ENCODE results near the gene BOD1L1.
A peak's percentile ranks its signal among the peaks of the same experiment; 100 is the strongest.

The BOD1L1 gene

GRCh38 chr4:13548059-13548983, 79.2 kb downstream of the BOD1L1 start:
- H3K4me3 ChIP-seq (ENCODE audit: low read depth, low read length): no peak overlapping the region

GRCh38 chr4:13547485-13548041, 80.0 kb downstream of the BOD1L1 start:
- no peak overlapping the region for H3K4me3 ChIP-seq (ENCODE audit: low read depth, low read length)
- no peak for DNase-seq (ENCODE audit: low read depth)
- TF ChIP-seq, protein P1, sequence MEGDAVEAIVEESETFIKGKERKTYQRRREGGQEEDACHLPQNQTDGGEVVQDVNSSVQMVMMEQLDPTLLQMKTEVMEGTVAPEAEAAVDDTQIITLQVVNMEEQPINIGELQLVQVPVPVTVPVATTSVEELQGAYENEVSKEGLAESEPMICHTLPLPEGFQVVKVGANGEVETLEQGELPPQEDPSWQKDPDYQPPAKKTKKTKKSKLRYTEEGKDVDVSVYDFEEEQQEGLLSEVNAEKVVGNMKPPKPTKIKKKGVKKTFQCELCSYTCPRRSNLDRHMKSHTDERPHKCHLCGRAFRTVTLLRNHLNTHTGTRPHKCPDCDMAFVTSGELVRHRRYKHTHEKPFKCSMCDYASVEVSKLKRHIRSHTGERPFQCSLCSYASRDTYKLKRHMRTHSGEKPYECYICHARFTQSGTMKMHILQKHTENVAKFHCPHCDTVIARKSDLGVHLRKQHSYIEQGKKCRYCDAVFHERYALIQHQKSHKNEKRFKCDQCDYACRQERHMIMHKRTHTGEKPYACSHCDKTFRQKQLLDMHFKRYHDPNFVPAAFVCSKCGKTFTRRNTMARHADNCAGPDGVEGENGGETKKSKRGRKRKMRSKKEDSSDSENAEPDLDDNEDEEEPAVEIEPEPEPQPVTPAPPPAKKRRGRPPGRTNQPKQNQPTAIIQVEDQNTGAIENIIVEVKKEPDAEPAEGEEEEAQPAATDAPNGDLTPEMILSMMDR (conservative IDR thresholded peaks at IDR 0.05; ENCODE audit: low read depth, low read length): no peak

More at GRCh38 chr4:13548059-13548983, 79.2 kb downstream of the BOD1L1 start:
- TF ChIP-seq, protein P1 (conservative IDR thresholded peaks at IDR 0.05; ENCODE audit: low read depth, low read length): no peak
- no peak for DNase-seq (ENCODE audit: low read depth)

- TF ChIP-seq, protein P1 (conservative IDR thresholded peaks at IDR 0.05; ENCODE audit: low read depth, low read length): no peak
- H3K4me3 ChIP-seq (ENCODE audit: low read depth, low read length): no peak overlapping the region
- DNase-seq (ENCODE audit: low read depth): no peak
Measured at GRCh38 chr4:13546941-13547484, 80.5 kb downstream of the BOD1L1 start.

- no peak overlapping the region for H3K4me3 ChIP-seq (ENCODE audit: low read depth, low read length)
- DNase-seq (ENCODE audit: low read depth): no peak
- TF ChIP-seq, protein P1 (conservative IDR thresholded peaks at IDR 0.05; ENCODE audit: low read depth, low read length): no peak
Measured at GRCh38 chr4:13546142-13546940, 81.2 kb downstream of the BOD1L1 start.

DNA sequence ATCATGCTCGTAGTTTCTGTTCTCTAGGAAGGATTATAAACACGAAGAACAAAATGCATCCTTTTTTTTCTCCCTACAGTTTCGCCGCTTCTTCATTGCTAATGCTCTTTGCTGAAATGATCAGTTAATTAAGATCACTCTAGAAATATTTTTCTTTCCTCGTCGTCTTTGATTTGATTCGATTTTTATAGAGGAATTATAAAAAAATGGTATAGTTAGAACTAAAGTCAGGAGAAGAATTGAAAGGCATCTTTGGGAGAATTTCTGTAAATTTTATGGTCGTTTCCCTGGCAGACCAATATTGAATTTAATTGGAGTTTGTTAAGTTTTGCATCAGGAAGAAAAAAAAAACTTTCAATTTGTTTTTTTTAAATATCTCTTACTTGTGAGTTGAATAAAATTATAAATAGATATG, 82.1 kb downstream of the BOD1L1 start:
- DNase-seq (ENCODE audit: low read depth): no peak
- TF ChIP-seq, protein P1 (conservative IDR thresholded peaks at IDR 0.05; ENCODE audit: low read depth, low read length): no peak
- no peak overlapping the region for H3K4me3 ChIP-seq (ENCODE audit: low read depth, low read length)

- DNase-seq (ENCODE audit: low read depth): peak; percentile 60
- TF ChIP-seq, protein P1 (conservative IDR thresholded peaks at IDR 0.05; ENCODE audit: low read depth, low read length): no peak
- H3K4me3 ChIP-seq (ENCODE audit: low read depth, low read length): peak overlapping the region; percentile 59
Measured at GRCh38 chr4:13544606-13545393, 82.7 kb downstream of the BOD1L1 start.
